Kidney epithelial cell (primary cell): ENCODE results near the gene CEND1. TPM values are rescaled to one million over a fixed set of nuclear protein-coding genes. Genes with fewer than 3 reads are reported as not detected.

Source experiments
- DNase-seq: peaks from one replicate; pipeline ENCODE4 v3.0.0-alpha.2; 2010; ENCODE audit warnings: low read depth
- H3K27me3 ChIP-seq: 2 replicates; pipeline ENCODE4 v1.6.0; 2011; ENCODE audit warnings: low read length; ENCODE audit not compliant: control insufficient read depth, insufficient read depth
- H3K36me3 ChIP-seq: 2 replicates; pipeline ENCODE4 v1.5.1; 2011; ENCODE audit warnings: low read length; ENCODE audit not compliant: control insufficient read depth, insufficient read depth
- H3K4me3 ChIP-seq: 2 replicates; pipeline ENCODE4 v1.5.1; 2011; ENCODE audit warnings: low read depth, mild to moderate bottlenecking, control low read depth, low read length
- CTCF ChIP-seq: IDR thresholded peaks from 2 replicates; pipeline ENCODE4 v1.5.1; 2011; ENCODE audit warnings: mild to moderate bottlenecking, moderate library complexity, low read length, control low read depth, inconsistent platforms; ENCODE audit not compliant: insufficient read depth, poor library complexity, severe bottlenecking
- total RNA-seq: library from RNA; depleted of rRNA; stranded (reverse); fragments of >200 nt; gene quantifications from 2 replicates; pipeline ENCODE4 v1.2.3, GENCODE V29; 2015

Gene CEND1
- total RNA-seq, 1 donor from 2014 or later = 0.25 TPM

GRCh38 chr11:778976-779954 is 10.6 kb downstream of the CEND1 start:
- Histone ChIP-seq H3K4me3 (no peak overlapping the region), H3K27me3 (no peaks in the 10 kb centered on the region)
- no peak for TF ChIP-seq CTCF

GRCh38 chr11:777288-778255 is 12.3 kb downstream of the CEND1 start, which contains the start of gene GATD1:
Gene GATD1, minus strand, starts transcription at chr11:777487. Its CDS starts 25 bp downstream, at chr11:777462.
- TF ChIP-seq CTCF = no peak
- Histone ChIP-seq H3K27me3 (no peaks in the 10 kb centered on the region), H3K36me3 (no peaks in the 10 kb centered on the region), H3K4me3 (peak within 1 kb of the TSS; percentile 80)
- DNase-seq = no peak

More at GRCh38 chr11:778976-779954, 10.6 kb downstream of the CEND1 start:
- DNase-seq = no peak
- no peaks in the 10 kb centered on the region for H3K36me3 ChIP-seq

GRCh38 chr11:776561-777287 is 13.2 kb downstream of the CEND1 start:
- no peak for TF ChIP-seq CTCF
- peak overlapping the region; percentile 80 for H3K4me3 ChIP-seq
- no peaks in the 10 kb centered on the region for H3K27me3 ChIP-seq
- peaks cover under 1% of the 10 kb centered on the region for H3K36me3 ChIP-seq
- DNase-seq = no peak

GRCh38 chr11:776263-776560 is 13.7 kb downstream of the CEND1 start:
- no peak for DNase-seq
- Histone ChIP-seq H3K36me3 (peaks cover 1% of the 10 kb centered on the region), H3K4me3 (peak overlapping the region; percentile 80), H3K27me3 (no peaks in the 10 kb centered on the region)
- no peak for TF ChIP-seq CTCF

- peak; percentile 11 for TF ChIP-seq CTCF
- H3K36me3 ChIP-seq = peaks cover 1% of the 10 kb centered on the region
- H3K27me3 ChIP-seq = no peaks in the 10 kb centered on the region
- H3K4me3 ChIP-seq = no peak overlapping the region
- DNase-seq = no peak
Measured at GRCh38 chr11:774873-775592, 14.9 kb downstream of the CEND1 start.
